Measurements from ENCODE around the gene FOXRED2. TPM values are rescaled to one million over a fixed set of nuclear protein-coding genes. Genes with fewer than 3 reads are reported as not detected.
A peak's percentile ranks its signal among the peaks of the same experiment; 100 is the strongest.

Gene FOXRED2
- total and polyA plus RNA-seq, 2 of the 8 experiments (the other 6 are each of a cell fraction or from before 2014, with no cell fraction given): 11.5 to 27.8 TPM

GRCh38 chr22:36532466-36532865 lies 25.6 kb upstream of the FOXRED2 start:
- 87% methylated on average over 2 of the region's 2 CpGs; no CpG with 5 or more reads in 1 of the 2 experiments for WGBS, 2 experiments (ENCODE audit: extremely low coverage in 1 of 2, insufficient coverage in 1 of 2, insufficient read length in 1 of 2, insufficient replicate concordance in 2 of 2, low coverage in 1 of 2, low lambda C conversion rate in 2 of 2, missing lambda C conversion rate in 1 of 2)
- H2BK120ac ChIP-seq (replicated peaks; ENCODE audit: low read depth, low read length): no peak overlapping the region
- H2AFZ ChIP-seq (ENCODE audit: low read length): no peak overlapping the region
- no peak overlapping the region for H3K23ac ChIP-seq (ENCODE audit: insufficient read length)
- peaks cover 7% of the 10 kb centered on the region; the same call in 1 of the 2 replicates for H3K23me2 ChIP-seq (ENCODE audit: low read depth, low read length)
- no peak overlapping the region for H2BK15ac ChIP-seq (ENCODE audit: low read length)
- no peak overlapping the region for H2BK5ac ChIP-seq (ENCODE audit: low read depth, low read length)
- H4K91ac ChIP-seq (replicated peaks; ENCODE audit: insufficient read length, low read length): no peak overlapping the region
- H3K79me1 ChIP-seq (ENCODE audit: low read depth, low read length): 0 out of 2 replicates have a peak, but pooled peaks cover 2% of the 10 kb centered on the region
- H3K56ac ChIP-seq (replicated peaks; ENCODE audit: insufficient read length, low read depth, low read length): no peak overlapping the region
- no peak overlapping the region for H4K5ac ChIP-seq (ENCODE audit: insufficient read length, low read depth, low read length)
- ChIA-PET POLR2A (ENCODE audit: partially characterized antibody) (no interaction called here), CTCF (ENCODE audit: partially characterized antibody) (no interaction called here)
- H3K36me3 ChIP-seq (ENCODE audit: control insufficient read depth in 2 of 4, insufficient read depth in 4 of 4, low read length in 3 of 4): no peaks in the 10 kb centered on the region
- H3K79me2 ChIP-seq (ENCODE audit: control insufficient read depth in 1 of 2, insufficient read depth in 2 of 2, low read length in 2 of 2): peaks cover 9 to 12% of the 10 kb centered on the region in 2 experiments
- FAIRE-seq (no peak), DNase-seq (ENCODE audit: low read depth in 1 of 2, low spot score in 2 of 2) (no peak)
- no peak overlapping the region for H4K8ac ChIP-seq (ENCODE audit: extremely low read depth, insufficient read depth, low read length)
- no peak overlapping the region for H3K18ac ChIP-seq (ENCODE audit: extremely low read depth, low read length)
- H3K27ac ChIP-seq (ENCODE audit: low read depth, low read length): no peak overlapping the region
- no peak overlapping the region for H2AK5ac ChIP-seq (ENCODE audit: low read depth, low read length)
- H3K27me3 ChIP-seq (replicated peaks in 1 of 4; ENCODE audit: control insufficient read depth in 3 of 4, extremely low read depth in 1 of 4, insufficient read depth in 3 of 4, low read length in 3 of 4): no peaks in the 10 kb centered on the region
- no peak overlapping the region for H3K9ac ChIP-seq (replicated peaks in 1 of 4; ENCODE audit: extremely low read depth in 1 of 4, low read depth in 3 of 4, low read length in 3 of 4)
- no peak overlapping the region for H2BK20ac ChIP-seq (ENCODE audit: low read length)
- peaks cover 0 to 5% (median 1%) of the 10 kb centered on the region in 4 experiments; a peak in 2 of 7 replicates for H3K4me1 ChIP-seq (replicated peaks in 1 of 4; ENCODE audit: control insufficient read depth in 3 of 4, insufficient read depth in 4 of 4, low read length in 3 of 4)
- no peak overlapping the region for H2BK12ac ChIP-seq (ENCODE audit: low read depth, low read length)
- peaks cover 0 to 6% of the 10 kb centered on the region in 2 experiments; a peak in 1 of 4 replicates for H3K9me3 ChIP-seq (ENCODE audit: insufficient read depth in 2 of 2, low read depth in 1 of 2, low read length in 1 of 2)
- H3K14ac ChIP-seq (ENCODE audit: insufficient read length): no peak overlapping the region
- no peaks in the 10 kb centered on the region for H4K20me1 ChIP-seq (replicated peaks in 1 of 2; ENCODE audit: control insufficient read depth in 1 of 2, insufficient read depth in 2 of 2, low read length in 2 of 2)
- no peak overlapping the region for H3K4me2 ChIP-seq (ENCODE audit: insufficient read depth in 1 of 2, low read depth in 2 of 2, low read length in 2 of 2)
- H3K4ac ChIP-seq (replicated peaks; ENCODE audit: insufficient read length, low read depth, low read length): no peak overlapping the region
- no peak overlapping the region for H3K4me3 ChIP-seq (ENCODE audit: extremely low read depth in 1 of 4, insufficient read depth in 2 of 4, low read depth in 3 of 4, low read length in 4 of 4)
- no peak for TF ChIP-seq RNF2 (IDR thresholded peaks at IDR 0.05; ENCODE audit: borderline replicate concordance, low read depth, low read length, missing control alignments, poor library complexity, severe bottlenecking)
- peak; percentile 48; the same call in 1 of the 2 replicates for TF ChIP-seq KDM1A (IDR thresholded peaks at IDR 0.05; ENCODE audit: borderline replicate concordance, low read length)
